Myocyte (in vitro differentiated cells): ENCODE data around the gene SP2. TPM values are rescaled to one million over a fixed set of nuclear protein-coding genes. Genes with fewer than 3 reads are reported as not detected.

Source experiments
- DNase-seq: peaks from one replicate; pipeline ENCODE4 v3.0.0-alpha.2; 2012; ENCODE audit warnings: low read depth
- total RNA-seq: library from RNA; depleted of rRNA; stranded (reverse); fragments of >200 nt; gene quantifications from 2 replicates; pipeline ENCODE4 v1.2.3, GENCODE V29; 2014

Gene SP2
- total RNA-seq, 1 donor from 2014 or later, result 1.8 TPM

DNA sequence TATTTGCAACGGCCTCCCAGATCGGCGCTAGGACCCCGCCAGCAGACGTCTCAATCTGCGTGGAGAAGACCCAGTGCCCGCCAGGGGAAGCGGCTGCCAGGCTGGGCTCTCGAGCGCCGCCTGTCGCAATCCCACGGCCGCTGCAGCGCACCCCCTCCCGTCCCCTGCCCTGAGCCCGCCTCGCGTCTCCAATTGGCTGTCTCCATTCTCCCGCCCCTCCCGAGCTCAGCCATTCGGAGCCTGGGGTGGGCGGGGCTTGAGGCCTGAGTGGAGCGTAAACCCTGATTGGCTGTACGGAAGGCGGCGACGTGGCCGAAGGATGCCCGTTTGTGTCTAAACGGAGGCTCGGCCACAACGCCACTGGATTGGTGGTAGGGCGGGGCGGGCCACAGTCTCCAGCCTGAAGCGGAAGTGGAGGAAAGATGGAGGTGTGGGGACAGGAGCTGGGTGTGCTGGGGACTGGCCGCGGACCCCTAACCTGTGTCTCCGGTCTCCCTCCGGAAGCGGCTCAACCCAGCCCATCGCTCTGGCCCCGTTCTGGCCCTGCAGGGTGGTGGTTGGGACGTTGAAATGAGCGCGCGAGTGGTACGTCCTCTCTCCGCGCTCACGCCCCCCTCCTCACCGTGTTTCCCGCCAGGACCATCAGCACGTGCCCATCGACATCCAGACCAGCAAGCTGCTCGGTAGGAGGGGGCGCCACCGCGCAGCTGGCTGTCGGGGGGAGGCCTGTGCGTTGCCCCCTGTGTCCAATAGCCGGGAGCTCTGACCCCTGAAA is 74.9 kb downstream of the SP2 start, which contains the start of gene CDK5RAP3:
TSS of gene CDK5RAP3 (plus strand) at position 389 of the 775 bp plus-strand sequence. CDS start at position 423, 34 bp downstream.
- DNase-seq, result peak; percentile 100

DNA sequence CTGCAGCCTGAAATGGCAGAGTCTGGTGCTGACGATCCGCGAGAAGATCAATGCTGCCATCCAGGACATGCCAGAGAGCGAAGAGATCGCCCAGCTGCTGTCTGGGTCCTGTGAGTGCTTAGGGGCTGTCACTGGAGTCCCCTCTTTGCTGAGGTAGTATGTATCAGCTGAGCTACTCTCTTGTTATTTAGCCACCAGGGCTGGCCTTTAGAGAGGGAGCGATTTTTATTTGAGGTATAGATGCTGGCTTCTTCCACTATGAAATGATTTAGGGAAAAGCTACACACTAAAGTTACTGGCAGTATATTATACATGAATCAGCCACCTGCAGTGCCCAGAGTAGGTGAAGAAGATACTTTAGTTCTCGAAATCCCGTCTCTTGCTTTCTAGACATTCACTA is 77.5 kb downstream of the SP2 start:
- no peak for DNase-seq

DNA sequence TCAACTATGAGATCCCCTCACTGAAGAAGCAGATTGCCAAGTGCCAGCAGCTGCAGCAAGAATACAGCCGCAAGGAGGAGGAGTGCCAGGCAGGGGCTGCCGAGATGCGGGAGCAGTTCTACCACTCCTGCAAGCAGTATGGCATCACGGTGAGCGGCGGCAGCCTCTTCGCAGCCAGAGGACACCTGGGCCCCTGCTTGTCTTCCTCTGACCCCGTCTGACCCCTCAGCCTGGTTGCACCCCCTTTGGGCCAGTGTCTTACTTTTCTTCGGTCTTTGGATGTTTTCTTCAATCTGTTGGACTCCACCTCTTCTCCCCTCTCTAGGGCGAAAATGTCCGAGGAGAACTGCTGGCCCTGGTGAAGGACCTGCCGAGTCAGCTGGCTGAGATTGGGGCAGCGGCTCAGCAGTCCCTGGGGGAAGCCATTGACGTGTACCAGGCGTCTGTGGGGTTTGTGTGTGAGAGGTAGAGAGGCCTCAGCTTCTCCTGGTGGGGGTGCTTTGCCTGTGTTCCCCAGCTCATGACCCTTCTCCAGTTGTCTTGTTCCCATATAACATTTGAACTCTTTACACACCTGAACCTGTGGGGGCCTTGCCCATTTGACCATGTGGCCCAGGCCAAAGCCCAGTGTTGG is 79.3 kb downstream of the SP2 start:
- no peak for DNase-seq

DNA sequence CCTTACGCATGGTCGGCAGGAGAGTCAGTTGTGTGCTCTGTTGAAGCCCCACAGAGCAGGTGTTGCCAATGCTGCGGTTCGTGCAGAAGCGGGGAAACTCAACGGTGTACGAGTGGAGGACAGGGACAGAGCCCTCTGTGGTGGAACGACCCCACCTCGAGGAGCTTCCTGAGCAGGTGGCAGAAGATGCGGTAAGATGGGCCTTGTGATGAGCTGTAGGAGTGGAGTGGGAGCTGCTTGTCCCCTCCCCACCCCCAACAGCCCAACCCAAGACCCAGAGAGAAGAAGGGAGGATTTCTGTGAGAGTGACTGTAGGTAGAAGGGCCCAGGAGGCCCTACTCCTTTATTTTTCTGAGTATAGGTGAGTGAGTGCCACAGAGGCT is 79.8 kb downstream of the SP2 start:
- no peak for DNase-seq

DNA sequence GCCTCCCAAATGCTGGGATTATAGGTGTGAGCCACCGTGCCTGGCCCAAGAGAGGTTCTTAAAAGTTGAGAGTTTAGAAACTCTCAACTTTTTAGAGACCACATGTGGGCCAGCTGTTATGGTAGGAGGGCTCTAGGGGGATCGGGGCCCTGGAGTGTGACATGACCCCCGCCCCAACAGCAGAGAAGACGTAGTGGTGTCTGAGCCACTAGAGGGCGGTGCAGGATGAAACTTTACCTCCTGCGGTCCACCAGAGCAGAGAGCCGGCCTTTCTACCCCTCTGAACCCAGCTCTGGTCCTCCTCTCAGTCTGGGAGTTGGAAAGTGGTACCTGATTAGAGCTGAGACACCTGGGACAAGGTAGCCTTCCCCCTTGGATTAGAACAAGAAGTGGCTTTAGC is 82.3 kb downstream of the SP2 start:
- peak; percentile 74 for DNase-seq

Other genes starting within 250 kb of the SP2 start
- gene KPNB1, start 246.3 kb upstream of the SP2 start, total RNA-seq, result 230 and 249 TPM in 2 replicates
- 13.7 and 18.0 TPM in 2 replicates for gene TBKBP1, start 202.1 kb upstream of the SP2 start, total RNA-seq
- gene TBX21, start 163.0 kb upstream of the SP2 start, total RNA-seq, result not detected in 2 replicates
- gene OSBPL7, start 74.4 kb upstream of the SP2 start, total RNA-seq, result 18.6 and 32.1 TPM in 2 replicates
- gene MRPL10, start 64.7 kb upstream of the SP2 start, total RNA-seq, result 53.4 and 53.6 TPM in 2 replicates
- gene LRRC46, start 64.6 kb upstream of the SP2 start, total RNA-seq, result 0.05 and 0.21 TPM in 2 replicates
- gene SCRN2, start 55.0 kb upstream of the SP2 start, total RNA-seq, result 111 and 158 TPM in 2 replicates
- 0.05 and 0.16 TPM in 2 replicates for gene SP6, start 45.1 kb upstream of the SP2 start, total RNA-seq
- 29.3 and 43.5 TPM in 2 replicates for gene PNPO, start 45.3 kb downstream of the SP2 start, total RNA-seq
- not detected in 2 replicates for gene PRR15L, start 61.6 kb downstream of the SP2 start, total RNA-seq
- 105 and 148 TPM in 2 replicates for gene CDK5RAP3, start 74.9 kb downstream of the SP2 start, total RNA-seq
- gene COPZ2, start 141.6 kb downstream of the SP2 start, total RNA-seq, result 45.8 and 57.6 TPM in 2 replicates
- 306 and 426 TPM in 2 replicates for gene NFE2L1, start 152.1 kb downstream of the SP2 start, total RNA-seq
- 66.4 and 67.2 TPM in 2 replicates for gene CBX1, start 205.2 kb downstream of the SP2 start, total RNA-seq
- 14.7 and 15.6 TPM in 2 replicates for gene SNX11, start 211.5 kb downstream of the SP2 start, total RNA-seq